Liver (tissue), 9 donors: Measurements from ENCODE around the gene CES5A. TPM values are rescaled to one million over a fixed set of nuclear protein-coding genes. Genes with fewer than 3 reads are reported as not detected.

Experiments used
- DNase-seq: peaks from one replicate; pipeline ENCODE4 v3.0.0-alpha.2; 2017; ENCODE audit warnings: low spot score
- H3K27ac ChIP-seq, 2 donors: one replicate each; pipeline ENCODE4 v1.7.0; 2013; ENCODE audit warnings: inconsistent platforms in 2 of 2, low read length in 2 of 2, control low read depth in 1 of 2, low read depth in 1 of 2, mild to moderate bottlenecking in 1 of 2
- H3K27me3 ChIP-seq, 4 donors: one replicate each; pipeline versions ENCODE4 v1.6.1 to v1.7.0; 2013; ENCODE audit warnings: low read length in 3 of 4, inconsistent platforms in 1 of 4, mild to moderate bottlenecking in 1 of 4, moderate library complexity in 1 of 4; ENCODE audit not compliant: control insufficient read depth in 4 of 4, insufficient read depth in 4 of 4
- H3K36me3 ChIP-seq, 4 donors: one replicate each; pipeline versions ENCODE4 v1.6.1 to v1.7.0; 2013; ENCODE audit warnings: low read length in 3 of 4, mild to moderate bottlenecking in 3 of 4, low read depth in 1 of 4, moderate library complexity in 1 of 4; ENCODE audit not compliant: control insufficient read depth in 4 of 4, insufficient read depth in 3 of 4
- H3K4me1 ChIP-seq, 4 donors: one replicate each; pipeline versions ENCODE4 v1.6.1 to v1.7.0; 2013; ENCODE audit warnings: low read length in 3 of 4, mild to moderate bottlenecking in 3 of 4, moderate library complexity in 1 of 4; ENCODE audit not compliant: control insufficient read depth in 4 of 4, insufficient read depth in 4 of 4
- H3K4me3 ChIP-seq, 3 donors: one replicate each; pipeline versions ENCODE4 v1.6.1 to v1.7.0; 2013; ENCODE audit warnings: low read length in 3 of 3, control low read depth in 1 of 3, low read depth in 1 of 3, mild to moderate bottlenecking in 1 of 3
- H3K9ac ChIP-seq, 2 donors: one replicate each; pipeline ENCODE4 v1.7.0; 2013; ENCODE audit warnings: low read length in 2 of 2, mild to moderate bottlenecking in 2 of 2, moderate library complexity in 2 of 2, control low read depth in 1 of 2, low read depth in 1 of 2
- H3K9me3 ChIP-seq, 4 donors: one replicate each; pipeline versions ENCODE4 v1.6.1 to v1.7.0; 2013; ENCODE audit warnings: low read length in 3 of 4; ENCODE audit not compliant: control insufficient read depth in 4 of 4
- ATF3 ChIP-seq: IDR thresholded peaks from 2 replicates; pipeline ENCODE4 v1.6.1; 2016; ENCODE audit warnings: antibody characterized with exemption
- CTCF ChIP-seq: fragments of 150-350 bp; IDR thresholded peaks from 2 replicates; pipeline ENCODE4 v1.5.1; 2017; ENCODE audit warnings: improper control_type of control experiment, low read depth, low read length; ENCODE audit not compliant: missing input control
- EGR1 ChIP-seq, 2 donors: IDR thresholded peaks; 2 replicates each; pipeline ENCODE4 v1.6.1; 2016 to 2018; ENCODE audit warnings: antibody characterized with exemption in 2 of 2, low read depth in 2 of 2
- FOXA1 ChIP-seq: IDR thresholded peaks from 2 replicates; pipeline ENCODE4 v1.6.1; 2016; ENCODE audit warnings: antibody characterized with exemption
- FOXA2 ChIP-seq: IDR thresholded peaks from 2 replicates; pipeline ENCODE4 v1.6.1; 2016; ENCODE audit warnings: antibody characterized with exemption
- GABPA ChIP-seq, 2 donors: IDR thresholded peaks in 1 of 2; conservative IDR thresholded peaks in 1 of 2; 2 replicates each; pipeline ENCODE4 v1.6.1; 2016; ENCODE audit warnings: antibody characterized with exemption in 2 of 2, mild to moderate bottlenecking in 1 of 2, moderate library complexity in 1 of 2
- HNF4A ChIP-seq, 2 donors: conservative IDR thresholded peaks; 2 replicates each; pipeline ENCODE4 v1.6.1; 2016; ENCODE audit warnings: antibody characterized with exemption in 2 of 2, mild to moderate bottlenecking in 2 of 2
- HNF4G ChIP-seq: IDR thresholded peaks from 2 replicates; pipeline ENCODE4 v1.6.1; 2016; ENCODE audit warnings: antibody characterized with exemption
- JUND ChIP-seq, 2 donors: IDR thresholded peaks; 2 replicates each; pipeline ENCODE4 v1.6.1; 2016; ENCODE audit warnings: antibody characterized with exemption in 2 of 2
- NR2F2 ChIP-seq: IDR thresholded peaks from 2 replicates; pipeline ENCODE4 v1.6.1; 2016; ENCODE audit warnings: antibody characterized with exemption
- RAD21 ChIP-seq, 2 donors: IDR thresholded peaks; 2 replicates each; pipeline ENCODE4 v1.6.1; 2016; ENCODE audit warnings: antibody characterized with exemption in 2 of 2, mild to moderate bottlenecking in 2 of 2
- RXRA ChIP-seq, 2 donors: IDR thresholded peaks; 2 replicates each; pipeline ENCODE4 v1.6.1; 2017 to 2018; ENCODE audit warnings: antibody characterized with exemption in 2 of 2, mild to moderate bottlenecking in 1 of 2
- SP1 ChIP-seq: IDR thresholded peaks from 2 replicates; pipeline ENCODE4 v1.6.1; 2018; ENCODE audit warnings: antibody characterized with exemption, mild to moderate bottlenecking
- TAF1 ChIP-seq: conservative IDR thresholded peaks from 2 replicates; pipeline ENCODE4 v1.6.1; 2016; ENCODE audit warnings: antibody characterized with exemption, mild to moderate bottlenecking
- YY1 ChIP-seq: IDR thresholded peaks from 2 replicates; pipeline ENCODE4 v1.6.1; 2016; ENCODE audit warnings: antibody characterized with exemption, mild to moderate bottlenecking
- WGBS: extraction: QIAGEN DNeasy Blood & Tissue Kit; methylation state at CpG from one replicate; pipeline ENCODE4 v1.1.7; 2013; 5-methylcytosine and 5-hydroxymethylcytosine counted together
- polyA plus RNA-seq, 2 donors: library from polyadenylated mRNA; stranded (reverse) in 1 of 2; unstranded in 1 of 2; fragments of 200-250 nt in 1 of 2; fragments of >200 nt in 1 of 2; fragmentation: Nextera tagmentation in 1 of 2; extraction: Ambion mirVana in 1 of 2; gene quantifications; one replicate each; pipeline versions ENCODE4 v1.2.1 to v1.2.3, GENCODE V29; 2013 to 2015
- total RNA-seq, 2 donors: library from RNA; depleted of rRNA; stranded (reverse); fragments of >200 nt; gene quantifications; one replicate each; pipeline ENCODE4 v1.2.3, GENCODE V29; 2014
- TF ChIP-seq, protein P1 (sequence below): IDR thresholded peaks from 2 replicates; pipeline ENCODE4 v1.6.1; 2016; ENCODE audit warnings: antibody characterized with exemption
- donor health status: healthy.
- donor health status: healthy.
- donor health status: healthy.
- donor health status: healthy.
- donor health status: healthy.

Gene CES5A
- total and polyA plus RNA-seq, 4 donors: 0.67 to 1.5 (median 0.96) TPM; not detected in 1

- TF ChIP-seq, protein P1, sequence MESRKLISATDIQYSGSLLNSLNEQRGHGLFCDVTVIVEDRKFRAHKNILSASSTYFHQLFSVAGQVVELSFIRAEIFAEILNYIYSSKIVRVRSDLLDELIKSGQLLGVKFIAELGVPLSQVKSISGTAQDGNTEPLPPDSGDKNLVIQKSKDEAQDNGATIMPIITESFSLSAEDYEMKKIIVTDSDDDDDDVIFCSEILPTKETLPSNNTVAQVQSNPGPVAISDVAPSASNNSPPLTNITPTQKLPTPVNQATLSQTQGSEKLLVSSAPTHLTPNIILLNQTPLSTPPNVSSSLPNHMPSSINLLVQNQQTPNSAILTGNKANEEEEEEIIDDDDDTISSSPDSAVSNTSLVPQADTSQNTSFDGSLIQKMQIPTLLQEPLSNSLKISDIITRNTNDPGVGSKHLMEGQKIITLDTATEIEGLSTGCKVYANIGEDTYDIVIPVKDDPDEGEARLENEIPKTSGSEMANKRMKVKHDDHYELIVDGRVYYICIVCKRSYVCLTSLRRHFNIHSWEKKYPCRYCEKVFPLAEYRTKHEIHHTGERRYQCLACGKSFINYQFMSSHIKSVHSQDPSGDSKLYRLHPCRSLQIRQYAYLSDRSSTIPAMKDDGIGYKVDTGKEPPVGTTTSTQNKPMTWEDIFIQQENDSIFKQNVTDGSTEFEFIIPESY: peak; percentile 90
Measured at GRCh38 chr16:55832773-55833691, 42.1 kb downstream of the CES5A start, which contains the start of gene CES1 (continued).

GRCh38 chr16:55832425-55832772 is 42.8 kb downstream of the CES5A start:
- peaks cover 4 to 11% (median 9%) of the 10 kb centered on the region in 4 donors for H3K36me3 ChIP-seq
- no peaks in the 10 kb centered on the region for H3K9me3 ChIP-seq
- peak overlapping the region; percentile 72 to 98 (median 80) for H3K4me3 ChIP-seq
- peak overlapping the region; percentile 10 to 98 for H3K9ac ChIP-seq
- peaks cover 13 to 64% (median 51%) of the 10 kb centered on the region in 4 donors for H3K4me1 ChIP-seq
- no peak for TF ChIP-seq CTCF
- no peak for TF ChIP-seq RXRA (IDR thresholded peaks at IDR 0.05)
- peak in 1 of 2 donors; percentile 21 for TF ChIP-seq RAD21 (IDR thresholded peaks at IDR 0.05)
- H3K27ac ChIP-seq: peak overlapping the region; percentile 85 to 92
- WGBS: 36% methylated on average over 17 of the region's 17 CpGs
- DNase-seq: peak; percentile 1
- no peaks in the 10 kb centered on the region for H3K27me3 ChIP-seq

GRCh38 chr16:55830658-55831294 is 44.4 kb downstream of the CES5A start:
- Histone ChIP-seq H3K27ac (peak overlapping the region in 1 of 2 donors; percentile 47), H3K4me3 (peak overlapping the region in 2 of 3 donors; percentile 12 to 21), H3K27me3 (no peaks in the 10 kb centered on the region), H3K9ac (no peak overlapping the region), H3K4me1 (peaks cover 7 to 60% (median 43%) of the 10 kb centered on the region in 4 donors), H3K9me3 (no peaks in the 10 kb centered on the region), H3K36me3 (peaks cover 8 to 20% (median 12%) of the 10 kb centered on the region in 4 donors)
- no peak for DNase-seq
- 50% methylated on average over 6 of the region's 6 CpGs for WGBS
- TF ChIP-seq, protein P1: no peak
- TF ChIP-seq CTCF: no peak
- TF ChIP-seq GABPA (IDR thresholded peaks at IDR 0.05 in 1 of 2, conservative IDR thresholded peaks at IDR 0.05 in 1 of 2): no peak
- no peak for TF ChIP-seq HNF4A (conservative IDR thresholded peaks at IDR 0.05)
- no peak for TF ChIP-seq TAF1
- no peak for TF ChIP-seq ATF3
- TF ChIP-seq FOXA2: no peak
- TF ChIP-seq YY1: no peak
- no peak for TF ChIP-seq EGR1 (IDR thresholded peaks at IDR 0.05; ENCODE audit: low read depth in 2 of 2)
- no peak for TF ChIP-seq FOXA1
- TF ChIP-seq SP1: no peak
- TF ChIP-seq JUND (IDR thresholded peaks at IDR 0.05): no peak
- no peak for TF ChIP-seq NR2F2
- TF ChIP-seq HNF4G: no peak
